CD4-positive, alpha-beta T cell treated with Interleukin-21 for 1 hour (primary cell): ENCODE measurements around the gene COL15A1.
"Not testable (repeated sequence)": the region's sequence is repeated elsewhere in the genome, so short reads cannot be mapped to it uniquely, and the experiment has no call there.

Source experiments
- DNase-seq: peaks from one replicate; pipeline ENCODE4 v3.0.0-alpha.2; 2020

Gene COL15A1

GRCh38 chr9:99095565-99095964 lies 151.9 kb downstream of the COL15A1 start:
- DNase-seq, result no peak

GRCh38 chr9:99096409-99096808 lies 152.7 kb downstream of the COL15A1 start:
- DNase-seq, result no peak

- not testable (repeated sequence) for DNase-seq
Observed at GRCh38 chr9:99099806-99100585, 156.3 kb downstream of the COL15A1 start.

GRCh38 chr9:99101271-99101670 lies 157.6 kb downstream of the COL15A1 start:
- no peak for DNase-seq

- no peak for DNase-seq
Observed at GRCh38 chr9:99101812-99102211, 158.1 kb downstream of the COL15A1 start.

- DNase-seq, result no peak
Observed at GRCh38 chr9:99103054-99103895, 159.6 kb downstream of the COL15A1 start.

- no peak for DNase-seq
Observed at GRCh38 chr9:99103901-99104458, 160.3 kb downstream of the COL15A1 start.

- peak; percentile 95 for DNase-seq
Observed at GRCh38 chr9:99104459-99105151, 160.9 kb downstream of the COL15A1 start, which contains the start of gene TGFBR1. TSS of gene TGFBR1 (plus strand) at chr9:99105113. CDS start at chr9:99105206, 93 bp downstream.

GRCh38 chr9:99105152-99106043 lies 161.7 kb downstream of the COL15A1 start:
- DNase-seq, result peak; percentile 39

GRCh38 chr9:99106044-99106375 lies 162.3 kb downstream of the COL15A1 start:
- no peak for DNase-seq

- no peak for DNase-seq
Observed at GRCh38 chr9:99107421-99107820, 163.7 kb downstream of the COL15A1 start.

GRCh38 chr9:99108131-99108530 lies 164.4 kb downstream of the COL15A1 start:
- DNase-seq, result no peak

GRCh38 chr9:99109522-99109921 lies 165.8 kb downstream of the COL15A1 start:
- DNase-seq, result peak; percentile 19

GRCh38 chr9:99112750-99113413 lies 169.2 kb downstream of the COL15A1 start:
- DNase-seq, result peak; percentile 72

GRCh38 chr9:99113414-99114048 lies 169.8 kb downstream of the COL15A1 start:
- DNase-seq, result no peak

- DNase-seq, result no peak
Observed at GRCh38 chr9:99114049-99114440, 170.3 kb downstream of the COL15A1 start.

- no peak for DNase-seq
Observed at GRCh38 chr9:99114846-99115500, 171.3 kb downstream of the COL15A1 start.

- no peak for DNase-seq
Observed at GRCh38 chr9:99116003-99116411, 172.3 kb downstream of the COL15A1 start.

- DNase-seq, result peak; percentile 68
Observed at GRCh38 chr9:99118782-99119466, 175.2 kb downstream of the COL15A1 start.
